Psoas muscle (tissue), 8 donors: ENCODE data around the gene ASMTL. TPM values are rescaled to one million over a fixed set of nuclear protein-coding genes. Genes with fewer than 3 reads are reported as not detected.

Source experiments
- ATAC-seq, 4 donors: fragments of 200-7000 bp; cut with Tn5 transposase; one replicate each; pipeline ENCODE4 v1.9.1; 2020; ENCODE audit warnings: moderate library complexity in 3 of 4, mild to moderate bottlenecking in 2 of 4
- DNase-seq, 2 donors: peaks; one replicate each; pipeline ENCODE4 v3.0.0-alpha.2; 2020
- H3K27ac ChIP-seq: fragments of 200-600 bp; one replicate; pipeline ENCODE4 v1.8.0; 2022
- H3K27me3 ChIP-seq, 3 donors: fragments of 200-600 bp in 1 of 3; one replicate each; pipeline versions ENCODE4 v1.6.1 to v1.8.0; 2013 to 2022; ENCODE audit warnings: low read length in 2 of 3, mild to moderate bottlenecking in 2 of 3, moderate library complexity in 1 of 3; ENCODE audit not compliant: insufficient read depth in 3 of 3
- H3K36me3 ChIP-seq, 2 donors: fragments of 200-600 bp in 1 of 2; one replicate each; pipeline versions ENCODE4 v1.6.1 to v1.8.0; 2013 to 2022; ENCODE audit warnings: low read depth in 1 of 2, mild to moderate bottlenecking in 1 of 2, moderate library complexity in 1 of 2; ENCODE audit not compliant: insufficient read depth in 1 of 2
- H3K4me1 ChIP-seq: fragments of 200-600 bp; one replicate; pipeline ENCODE4 v1.8.0; 2022
- H3K4me3 ChIP-seq: fragments of 200-600 bp; one replicate; pipeline ENCODE4 v1.8.0; 2022; ENCODE audit warnings: mild to moderate bottlenecking
- H3K9me3 ChIP-seq: fragments of 200-600 bp; one replicate; pipeline ENCODE4 v1.8.0; 2022
- WGBS, 3 donors: extraction: QIAGEN DNeasy Blood & Tissue Kit; methylation state at CpG; one replicate each; pipeline versions ENCODE4 v1.1.6 to v1.1.7; 2013; 5-methylcytosine and 5-hydroxymethylcytosine counted together
- intact Hi-C, 2 donors: fragments of 100-400 bp; cut with DNase I; formaldehyde crosslinking; loops; one replicate each; pipeline versions ENCODE4 v1.11.0 to v1.14.2; 2022
- polyA plus RNA-seq, 3 donors: library from polyadenylated mRNA; stranded (reverse); fragments of 200-250 nt; gene quantifications; one replicate each; pipeline ENCODE4 v1.2.3, GENCODE V29; 2013
- total RNA-seq, 4 donors: library from RNA; stranded (reverse); fragmentation: NEBNext Ultra II Directional in 2 of 4; extraction: Animal tissue kit (Norgen Biotek cat#: 25700) in 2 of 4; gene quantifications; one replicate each; pipeline versions ENCODE4 v1.2.1 to v1.2.4, GENCODE V29; 2021 to 2023
- TF ChIP-seq, protein P1 (sequence below): fragments of 200-600 bp; IDR thresholded peaks from one replicate; pipeline ENCODE4 v1.8.0; 2022; ENCODE audit warnings: antibody characterized with exemption
- donor health status: healthy with polysubstance abuse.
- donor health status: DM: no; HTN: no; CAD: no; lungs with moderate emphysema.
- donor health status: Bipolar disorder and iron deficiency.
- donor health status: healthy.
- donor health status: DM: yes; HTN: yes; CAD: no.
- donor health status: DM: no; HTN: no; CAD: no.
- donor health status: DM: no; HTN: no; CAD: no.
- donor health status: DM: yes; HTN: yes; CAD: no.

The ASMTL gene
- total and polyA plus RNA-seq, 7 donors = 6.6 to 18.2 (median 9.8) TPM

DNA sequence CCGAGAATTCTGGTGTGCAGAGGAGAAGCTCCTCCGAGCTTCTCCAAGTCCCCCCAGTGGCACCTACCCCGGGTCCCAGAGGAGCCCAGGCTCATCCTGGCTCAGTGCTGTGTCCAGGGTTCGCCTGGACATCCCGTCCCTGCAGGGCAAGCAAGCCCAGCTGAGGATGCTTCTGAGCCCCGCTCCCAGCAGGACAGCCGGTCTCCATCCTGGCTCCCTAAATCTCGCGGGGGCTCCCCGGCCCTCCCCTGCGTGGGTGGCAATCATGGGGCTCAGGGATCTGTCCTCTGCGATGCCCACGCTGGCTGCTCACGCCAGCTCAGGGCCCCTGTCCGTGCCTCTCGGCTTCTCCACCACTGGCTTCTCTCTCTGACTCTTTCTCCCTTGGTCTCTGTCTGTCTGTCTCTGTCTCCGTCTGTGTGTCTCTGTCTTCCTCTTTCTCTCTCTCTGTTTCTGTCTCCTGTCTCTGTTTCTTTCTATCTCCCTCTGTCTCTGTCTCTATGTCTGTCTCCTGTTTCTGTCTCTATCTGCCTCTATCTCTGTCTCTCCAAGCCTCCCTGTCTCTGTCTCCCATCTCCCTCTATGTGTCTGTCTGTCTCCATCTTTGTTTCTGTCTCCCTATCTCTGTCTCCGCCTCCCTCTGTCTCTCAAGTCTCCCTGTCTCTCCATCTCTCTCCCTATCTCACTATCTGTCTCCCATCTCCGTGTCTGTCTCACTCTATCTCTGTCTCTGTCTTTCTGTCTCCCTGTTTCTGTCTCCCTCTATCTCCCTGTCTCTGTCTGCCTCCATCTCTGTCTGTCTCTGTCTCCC is 33.0 kb downstream of the ASMTL start:
- ATAC-seq = peak in 3 of 4 donors; percentile 12 to 16 (median 15)
- DNase-seq = no peak
- Histone ChIP-seq H3K4me3 (no peak overlapping the region), H3K4me1 (no peaks in the 10 kb centered on the region), H3K36me3 (peaks cover 0 to 10% of the 10 kb centered on the region in 2 donors), H3K27me3 (no peaks in the 10 kb centered on the region), H3K9me3 (peaks cover 12% of the 10 kb centered on the region), H3K27ac (no peak overlapping the region)
- WGBS, 3 donors = 85 to 91% (median 87%) methylated on average over 17 to 19 of the region's 19 CpGs
- TF ChIP-seq, protein P1, sequence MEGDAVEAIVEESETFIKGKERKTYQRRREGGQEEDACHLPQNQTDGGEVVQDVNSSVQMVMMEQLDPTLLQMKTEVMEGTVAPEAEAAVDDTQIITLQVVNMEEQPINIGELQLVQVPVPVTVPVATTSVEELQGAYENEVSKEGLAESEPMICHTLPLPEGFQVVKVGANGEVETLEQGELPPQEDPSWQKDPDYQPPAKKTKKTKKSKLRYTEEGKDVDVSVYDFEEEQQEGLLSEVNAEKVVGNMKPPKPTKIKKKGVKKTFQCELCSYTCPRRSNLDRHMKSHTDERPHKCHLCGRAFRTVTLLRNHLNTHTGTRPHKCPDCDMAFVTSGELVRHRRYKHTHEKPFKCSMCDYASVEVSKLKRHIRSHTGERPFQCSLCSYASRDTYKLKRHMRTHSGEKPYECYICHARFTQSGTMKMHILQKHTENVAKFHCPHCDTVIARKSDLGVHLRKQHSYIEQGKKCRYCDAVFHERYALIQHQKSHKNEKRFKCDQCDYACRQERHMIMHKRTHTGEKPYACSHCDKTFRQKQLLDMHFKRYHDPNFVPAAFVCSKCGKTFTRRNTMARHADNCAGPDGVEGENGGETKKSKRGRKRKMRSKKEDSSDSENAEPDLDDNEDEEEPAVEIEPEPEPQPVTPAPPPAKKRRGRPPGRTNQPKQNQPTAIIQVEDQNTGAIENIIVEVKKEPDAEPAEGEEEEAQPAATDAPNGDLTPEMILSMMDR = no peak
- intact Hi-C loops = no loop called here

DNA sequence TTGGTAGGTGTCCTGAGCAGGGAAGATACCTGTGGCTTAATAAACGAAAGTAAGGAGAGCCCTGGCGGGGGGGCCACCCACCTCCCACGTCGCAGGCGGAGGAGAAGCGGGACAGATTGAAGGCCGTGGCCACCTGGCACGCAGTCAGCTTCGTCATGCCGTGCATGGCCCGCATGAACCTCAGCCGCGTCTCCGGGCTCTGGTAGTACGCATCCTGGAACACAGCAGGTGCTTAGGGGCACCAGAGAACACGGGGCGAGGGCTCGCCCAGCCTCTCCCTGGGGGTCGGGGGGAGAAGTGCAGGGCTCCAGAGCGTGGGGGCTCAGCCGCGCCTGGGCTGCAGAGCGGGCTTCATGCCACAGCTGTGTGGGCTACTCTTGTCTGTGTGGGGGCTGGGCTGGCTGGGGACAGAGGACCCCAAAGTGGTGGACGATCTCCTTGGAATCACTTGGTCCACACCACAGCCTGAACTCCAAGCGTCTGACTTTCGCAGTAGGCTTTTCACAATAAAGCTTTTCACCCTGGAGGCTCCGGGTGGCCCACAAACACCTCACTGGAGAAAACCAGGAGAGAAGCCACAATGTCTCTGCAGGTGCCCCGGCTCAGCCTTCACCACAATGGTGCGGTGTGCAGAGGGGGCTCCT is 33.7 kb downstream of the ASMTL start:
- ATAC-seq = peak in 3 of 4 donors; percentile 20 to 29 (median 22)
- Histone ChIP-seq H3K4me3 (no peak overlapping the region), H3K27ac (no peak overlapping the region), H3K27me3 (no peaks in the 10 kb centered on the region), H3K9me3 (peaks cover 12% of the 10 kb centered on the region), H3K4me1 (no peaks in the 10 kb centered on the region), H3K36me3 (peaks cover 0 to 17% of the 10 kb centered on the region in 2 donors)
- 89 to 93% (median 90%) methylated on average over 29 of the region's 29 CpGs for WGBS, 3 donors
- DNase-seq = no peak
- intact Hi-C loops = no loop called here
- TF ChIP-seq, protein P1 = no peak

DNA sequence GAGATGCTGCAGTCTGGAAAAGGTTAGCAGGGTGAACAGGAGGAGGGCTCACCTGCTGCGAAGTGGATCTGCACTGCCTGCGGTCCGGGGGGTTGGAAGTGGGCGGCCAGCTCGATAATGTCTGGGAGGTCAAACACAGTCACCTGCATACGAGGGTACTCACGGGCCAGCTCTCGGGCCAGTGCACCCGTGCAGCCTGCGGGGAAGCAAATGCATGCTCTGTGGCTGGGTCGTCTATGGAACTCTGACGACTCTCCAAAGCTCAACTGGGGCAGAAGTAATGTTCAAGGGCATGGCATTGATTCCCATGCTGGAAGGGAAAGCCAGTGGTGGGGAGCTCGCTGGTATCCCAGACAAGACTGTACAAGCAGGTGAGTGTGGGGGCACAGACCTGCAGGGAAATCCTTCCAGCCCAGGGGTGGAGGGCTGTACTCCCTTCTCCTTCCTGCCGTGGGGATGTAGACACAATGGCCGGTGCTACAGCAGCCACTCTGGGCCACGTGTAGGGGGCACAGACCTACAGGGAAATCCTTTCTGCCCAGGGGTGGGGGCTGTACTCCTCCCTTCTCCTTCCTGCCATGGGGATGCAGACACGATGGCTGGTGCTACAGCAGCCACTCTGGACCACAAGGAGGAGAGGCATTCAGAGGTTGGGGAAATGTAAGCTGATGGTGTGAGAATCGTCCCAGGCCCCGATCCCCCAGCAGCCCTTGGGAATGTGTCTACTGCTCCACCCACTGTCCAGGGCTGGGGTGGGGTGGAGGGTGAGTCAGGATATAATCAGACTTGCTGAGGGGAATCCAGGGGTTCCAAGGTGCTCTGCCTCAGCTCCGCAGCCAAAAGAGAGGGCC is 34.6 kb downstream of the ASMTL start:
- DNase-seq = no peak
- intact Hi-C loops = no loop called here
- Histone ChIP-seq H3K27me3 (no peaks in the 10 kb centered on the region), H3K36me3 (peaks cover 0 to 25% of the 10 kb centered on the region in 2 donors), H3K4me1 (no peaks in the 10 kb centered on the region), H3K4me3 (no peak overlapping the region), H3K9me3 (peaks cover 12% of the 10 kb centered on the region), H3K27ac (no peak overlapping the region)
- 93 to 94% (median 93%) methylated on average over 19 to 20 of the region's 20 CpGs for WGBS, 3 donors
- ATAC-seq = no peak
- TF ChIP-seq, protein P1 = no peak

DNA sequence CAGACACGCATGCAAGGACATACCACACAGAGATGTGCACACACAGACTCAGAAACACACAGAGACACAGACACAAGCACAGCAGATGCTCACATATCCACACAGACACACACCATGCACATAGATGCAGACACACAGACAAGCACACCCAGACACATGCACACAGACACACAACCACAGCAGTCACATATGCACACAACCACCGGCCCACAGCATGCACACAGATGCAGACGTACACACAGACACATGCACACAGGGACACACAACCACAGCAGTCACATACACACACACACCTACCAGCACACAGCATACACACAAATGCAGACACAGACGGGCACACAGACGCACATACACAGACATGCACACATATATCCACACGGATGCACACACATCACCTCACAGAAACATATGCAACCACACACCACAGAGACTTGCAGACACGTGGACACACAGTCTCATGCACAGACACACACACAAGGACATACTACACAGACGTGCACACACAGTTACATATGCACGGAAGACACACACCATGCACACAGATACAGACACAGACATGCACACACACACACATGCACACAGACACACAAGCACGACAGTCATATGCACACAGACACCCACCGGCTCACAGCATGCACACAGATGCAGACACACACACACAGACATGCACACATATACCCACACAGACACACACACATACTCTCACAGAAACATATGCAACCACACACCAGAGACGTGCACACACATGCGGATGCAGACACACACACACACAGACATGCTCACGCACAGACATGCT is 35.5 kb downstream of the ASMTL start:
- peaks cover 12% of the 10 kb centered on the region for H3K9me3 ChIP-seq
- no peak overlapping the region for H3K27ac ChIP-seq
- TF ChIP-seq, protein P1 = no peak
- intact Hi-C loops = no loop called here
- H3K4me1 ChIP-seq = no peaks in the 10 kb centered on the region
- H3K27me3 ChIP-seq = no peaks in the 10 kb centered on the region
- 70 to 86% (median 74%) methylated on average over 14 of the region's 14 CpGs for WGBS, 3 donors
- ATAC-seq (no peak), DNase-seq (no peak)
- peaks cover 0 to 32% of the 10 kb centered on the region in 2 donors for H3K36me3 ChIP-seq
- H3K4me3 ChIP-seq = no peak overlapping the region
